Renal cortical epithelial cell (primary cell): ENCODE data around the gene XIAP. TPM values are rescaled to one million over a fixed set of nuclear protein-coding genes. Genes with fewer than 3 reads are reported as not detected.
"Not testable (repeated sequence)": the region's sequence is repeated elsewhere in the genome, so short reads cannot be mapped to it uniquely, and the experiment has no call there.

Experiments used
- DNase-seq: peaks from one replicate; pipeline ENCODE4 v3.0.0-alpha.2; 2011; ENCODE audit warnings: low read depth
- total RNA-seq: library from RNA; depleted of rRNA; stranded (reverse); fragments of >200 nt; gene quantifications from 2 replicates; pipeline ENCODE4 v1.2.3, GENCODE V29; 2014

The XIAP gene
- total RNA-seq, 1 donor from 2014 or later = 47.8 TPM

DNA sequence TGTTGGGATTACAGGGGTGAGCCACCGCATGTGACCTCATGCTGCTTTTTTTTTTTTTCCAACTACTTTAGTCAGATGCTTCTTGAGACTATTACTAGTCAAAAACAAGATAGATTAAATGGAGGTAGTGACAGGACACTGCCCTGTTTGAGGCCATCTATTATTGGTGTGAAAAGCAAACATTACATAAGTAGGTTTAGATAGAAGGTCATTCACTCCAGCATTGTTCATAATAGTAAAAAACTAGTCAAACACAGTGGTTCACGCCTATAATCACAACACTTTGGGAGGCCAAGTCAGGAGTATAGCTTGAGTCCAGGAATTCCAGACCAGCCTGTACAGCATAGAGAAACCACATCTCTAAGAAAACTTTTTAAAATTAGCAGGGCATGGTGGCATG lies 16.3 kb downstream of the XIAP start:
- DNase-seq = no peak

DNA sequence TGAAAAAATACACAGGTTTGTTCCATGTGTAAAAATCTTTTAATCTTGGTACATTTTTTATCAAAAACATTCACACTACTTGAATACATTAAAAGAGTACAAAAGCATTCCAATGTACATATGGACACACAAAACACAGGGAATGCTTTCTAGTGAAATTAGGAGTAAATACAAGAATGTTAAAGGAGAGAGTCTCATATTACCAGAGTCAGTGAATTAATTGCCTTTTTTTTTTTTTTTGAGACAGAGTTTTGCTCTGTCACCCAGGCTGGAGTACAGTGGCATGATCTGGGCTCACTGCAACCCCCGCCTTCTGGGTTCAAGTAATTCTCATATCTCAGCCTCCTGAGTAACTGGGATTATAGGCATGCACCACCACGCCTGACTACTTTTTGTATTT lies 17.0 kb downstream of the XIAP start:
- no peak for DNase-seq

DNA sequence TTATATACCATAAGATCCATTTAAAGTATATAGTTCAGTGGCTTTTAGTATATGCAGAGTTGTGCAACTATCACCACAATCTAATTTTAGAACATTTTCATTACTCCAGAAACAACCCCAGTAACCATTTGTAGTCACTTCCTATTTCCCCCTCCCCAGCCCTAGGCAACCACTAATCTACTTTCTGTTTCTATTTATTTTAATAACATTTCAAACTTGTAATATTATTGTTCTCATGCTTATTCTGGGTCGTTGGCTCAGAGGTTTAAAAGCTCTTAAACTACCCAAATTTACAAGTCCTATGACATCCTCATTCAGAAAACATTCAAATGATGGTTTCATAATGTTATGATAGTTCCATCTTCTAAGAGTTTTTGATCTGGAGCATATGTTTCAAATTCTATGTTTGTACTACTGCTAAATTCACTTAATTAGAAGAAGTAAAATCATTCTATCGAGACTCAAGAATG lies 18.4 kb downstream of the XIAP start:
- no peak for DNase-seq

DNA sequence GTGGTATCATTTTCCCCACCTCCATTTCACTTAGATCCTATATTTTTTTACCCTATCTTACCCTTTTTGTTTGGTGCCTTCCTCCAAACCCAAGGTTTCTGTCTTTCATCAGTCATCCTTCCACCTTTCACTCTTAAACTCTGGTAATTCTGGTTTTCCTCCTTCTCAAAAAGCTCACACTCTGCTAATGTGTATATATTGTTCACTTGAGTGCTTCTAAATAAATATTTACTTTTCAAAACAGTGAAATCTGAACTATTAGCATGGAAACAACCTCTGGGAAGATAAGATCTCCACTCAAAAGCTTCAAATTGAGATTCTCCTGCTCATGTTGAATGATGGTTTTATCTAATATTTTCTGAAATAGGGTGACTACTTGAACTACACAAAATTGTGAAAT lies 21.5 kb downstream of the XIAP start:
- DNase-seq = no peak

DNA sequence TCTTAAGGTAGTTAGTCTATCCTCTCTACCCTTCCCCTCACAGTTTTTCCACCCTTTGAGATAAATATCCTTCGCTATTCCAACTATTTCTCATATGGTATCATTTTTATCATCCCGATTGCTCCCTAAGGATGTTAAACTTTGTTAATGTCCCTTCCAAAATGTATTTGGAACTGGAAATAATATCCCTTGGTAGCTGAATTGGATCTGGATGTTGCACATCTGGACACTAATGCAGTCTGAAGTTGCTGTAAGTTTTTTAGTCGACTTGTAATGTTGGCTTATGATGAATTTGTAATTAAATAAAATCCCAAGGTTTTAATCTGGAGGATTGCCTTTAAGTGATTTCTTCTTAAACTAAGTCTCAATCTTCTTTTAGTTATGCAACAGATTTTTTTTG lies 22.5 kb downstream of the XIAP start:
- no peak for DNase-seq

DNA sequence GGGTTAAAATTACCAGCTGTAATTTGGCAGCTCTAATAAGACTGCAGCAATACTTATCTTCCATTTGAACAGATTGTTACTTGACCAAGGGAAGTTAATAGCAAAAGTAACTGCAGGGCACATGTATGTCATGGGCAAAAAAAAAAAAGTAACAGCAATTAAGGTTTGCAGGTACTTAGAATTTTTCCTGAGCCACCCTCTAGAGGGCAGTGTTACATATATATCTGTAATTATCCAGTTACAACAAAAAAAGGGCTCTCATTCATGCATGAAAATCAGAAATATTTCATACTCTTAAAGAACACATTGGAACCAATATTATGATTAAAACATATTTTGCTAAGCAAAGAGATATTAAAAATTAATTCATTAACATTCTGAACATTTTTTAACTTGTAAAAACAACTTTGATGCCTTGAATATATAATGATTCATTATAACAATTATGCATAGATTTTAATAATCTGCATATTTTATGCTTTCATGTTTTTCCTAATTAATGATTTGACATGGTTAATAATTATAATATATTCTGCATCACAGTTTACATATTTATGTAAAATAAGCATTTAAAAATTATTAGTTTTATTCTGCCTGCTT lies 25.1 kb downstream of the XIAP start:
- DNase-seq = peak; percentile 68

DNA sequence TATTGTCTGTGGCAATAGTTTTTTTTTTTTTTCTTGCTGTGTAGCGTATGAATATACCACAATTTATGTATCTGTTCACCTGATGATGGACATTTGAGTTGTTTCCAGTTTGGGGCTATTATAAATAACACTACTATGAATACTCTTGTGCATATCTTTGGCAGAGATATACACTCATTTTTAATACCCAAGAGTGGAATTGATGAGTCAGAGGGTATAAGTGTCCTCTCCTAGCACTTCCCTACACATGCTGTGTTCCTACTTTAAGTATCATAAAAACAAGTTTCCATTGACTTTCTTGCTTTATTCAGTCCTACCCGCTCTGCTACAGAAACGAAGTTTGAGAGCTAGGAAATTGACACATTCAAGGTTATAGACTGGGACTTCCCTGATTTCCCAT lies 39.8 kb downstream of the XIAP start:
- peak; percentile 25 for DNase-seq

DNA sequence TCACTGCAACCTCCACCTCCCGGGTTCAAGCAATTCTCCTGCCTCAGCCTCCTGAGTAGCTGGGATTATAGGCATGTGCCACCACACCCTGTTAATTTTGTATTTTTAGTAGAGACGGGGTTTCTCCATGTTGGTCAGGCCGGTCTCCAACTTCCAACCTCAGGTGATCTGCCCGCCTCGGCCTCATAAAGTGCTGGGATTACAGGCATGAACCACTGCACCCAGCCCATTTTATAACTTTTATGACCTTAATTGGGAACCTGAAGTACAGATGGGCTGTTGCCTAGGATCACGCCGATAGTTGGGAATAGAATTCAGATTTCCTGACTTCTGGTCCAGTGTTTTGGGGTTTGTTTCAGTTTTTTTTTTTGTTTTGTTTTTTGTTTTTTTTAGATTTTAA lies 43.4 kb downstream of the XIAP start:
- not testable (repeated sequence) for DNase-seq

DNA sequence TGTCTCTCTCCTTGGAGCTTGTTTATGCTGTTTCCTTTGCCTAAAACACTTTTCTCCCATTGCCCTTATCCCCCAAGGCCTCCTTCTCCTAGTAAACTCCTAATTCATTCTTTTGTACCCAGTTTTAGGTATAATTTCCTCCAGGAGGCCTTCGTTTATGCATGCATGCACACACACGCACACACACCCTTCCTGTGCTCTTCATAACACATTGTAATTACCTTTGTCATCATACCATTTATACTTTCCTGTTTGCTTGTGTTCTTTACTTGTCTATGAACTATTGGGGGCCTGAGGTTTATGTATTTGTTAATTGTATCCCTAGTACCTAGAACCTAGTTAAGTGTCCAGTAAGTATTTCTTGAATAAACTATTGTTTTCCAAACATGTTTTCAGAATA lies 45.5 kb downstream of the XIAP start:
- DNase-seq = peak; percentile 42

DNA sequence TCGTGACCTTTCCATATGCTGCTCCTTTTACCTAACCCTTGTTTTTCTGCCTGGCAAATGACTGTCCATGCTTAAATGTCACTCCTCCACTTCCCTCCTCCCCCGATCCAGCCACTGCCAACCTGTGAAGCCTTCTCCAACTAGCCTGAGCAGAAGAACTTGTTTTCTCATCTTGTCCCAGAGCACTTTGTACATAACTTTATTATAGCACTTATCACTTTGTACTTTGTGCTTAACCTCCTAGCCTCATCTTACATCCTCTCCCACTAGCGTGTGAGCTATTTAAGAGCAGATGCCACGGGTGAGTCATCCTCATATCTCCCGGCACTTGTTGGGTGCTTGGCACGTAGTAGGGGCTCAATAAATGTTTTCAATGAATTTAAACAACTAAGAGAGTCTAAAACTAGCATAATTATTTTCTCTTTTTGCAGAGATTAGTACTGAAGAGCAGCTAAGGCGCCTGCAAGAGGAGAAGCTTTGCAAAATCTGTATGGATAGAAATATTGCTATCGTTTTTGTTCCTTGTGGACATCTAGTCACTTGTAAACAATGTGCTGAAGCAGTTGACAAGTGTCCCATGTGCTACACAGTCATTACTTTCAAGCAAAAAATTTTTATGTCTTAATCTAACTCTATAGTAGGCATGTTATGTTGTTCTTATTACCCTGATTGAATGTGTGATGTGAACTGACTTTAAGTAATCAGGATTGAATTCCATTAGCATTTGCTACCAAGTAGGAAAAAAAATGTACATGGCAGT lies 46.9 kb downstream of the XIAP start:
- DNase-seq = no peak

DNA sequence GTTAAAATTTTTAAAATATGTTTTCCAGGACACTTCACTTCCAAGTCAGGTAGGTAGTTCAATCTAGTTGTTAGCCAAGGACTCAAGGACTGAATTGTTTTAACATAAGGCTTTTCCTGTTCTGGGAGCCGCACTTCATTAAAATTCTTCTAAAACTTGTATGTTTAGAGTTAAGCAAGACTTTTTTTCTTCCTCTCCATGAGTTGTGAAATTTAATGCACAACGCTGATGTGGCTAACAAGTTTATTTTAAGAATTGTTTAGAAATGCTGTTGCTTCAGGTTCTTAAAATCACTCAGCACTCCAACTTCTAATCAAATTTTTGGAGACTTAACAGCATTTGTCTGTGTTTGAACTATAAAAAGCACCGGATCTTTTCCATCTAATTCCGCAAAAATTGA lies 49.7 kb downstream of the XIAP start:
- no peak for DNase-seq

DNA sequence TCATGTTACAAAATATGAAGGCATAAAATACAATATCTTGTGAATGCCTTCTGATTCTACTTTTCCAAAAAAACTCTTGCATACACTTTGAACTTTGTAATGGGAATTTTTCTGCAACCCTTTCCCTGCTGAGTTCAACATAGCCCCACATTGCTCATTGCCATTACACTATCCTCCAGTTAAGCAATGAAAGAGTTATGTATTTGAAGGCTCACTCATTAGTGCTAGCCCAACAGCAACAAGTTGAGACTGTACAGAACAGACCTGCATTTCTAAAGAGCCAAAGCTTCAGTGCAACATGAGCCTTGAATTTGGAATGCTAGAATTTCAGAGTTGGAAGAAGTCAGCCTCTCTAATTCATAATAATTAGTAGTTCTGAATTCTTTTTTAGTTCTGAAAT lies 57.2 kb downstream of the XIAP start:
- peak; percentile 16 for DNase-seq

DNA sequence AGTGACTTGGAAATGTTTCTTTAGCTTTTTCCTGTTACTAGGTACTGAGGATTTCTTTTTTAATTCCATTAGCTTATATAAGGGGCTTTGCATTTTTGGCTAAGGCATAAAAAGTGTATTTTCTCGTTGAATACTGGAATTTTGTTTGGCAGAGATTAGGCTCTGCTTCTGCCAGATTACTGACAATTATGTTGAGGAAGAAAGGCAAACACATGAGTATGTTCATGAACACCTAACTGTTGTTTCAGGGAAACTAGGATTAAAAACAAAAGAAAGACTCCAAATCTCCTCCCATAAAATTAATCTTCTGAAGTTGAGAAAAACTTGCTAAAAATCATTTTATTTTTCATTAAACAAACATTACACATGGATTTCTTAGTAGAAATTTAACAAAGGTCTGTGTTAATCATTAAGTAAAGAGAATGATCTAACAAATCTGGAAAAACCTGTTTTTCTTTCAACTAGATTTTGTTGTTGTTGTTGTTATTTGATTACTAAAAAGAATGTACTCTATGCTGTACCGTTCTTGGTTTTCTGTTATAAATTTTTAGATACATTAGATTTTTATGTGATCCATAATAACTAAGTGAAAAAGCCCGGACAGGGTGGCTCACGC lies 58.4 kb downstream of the XIAP start:
- DNase-seq = peak; percentile 24

DNA sequence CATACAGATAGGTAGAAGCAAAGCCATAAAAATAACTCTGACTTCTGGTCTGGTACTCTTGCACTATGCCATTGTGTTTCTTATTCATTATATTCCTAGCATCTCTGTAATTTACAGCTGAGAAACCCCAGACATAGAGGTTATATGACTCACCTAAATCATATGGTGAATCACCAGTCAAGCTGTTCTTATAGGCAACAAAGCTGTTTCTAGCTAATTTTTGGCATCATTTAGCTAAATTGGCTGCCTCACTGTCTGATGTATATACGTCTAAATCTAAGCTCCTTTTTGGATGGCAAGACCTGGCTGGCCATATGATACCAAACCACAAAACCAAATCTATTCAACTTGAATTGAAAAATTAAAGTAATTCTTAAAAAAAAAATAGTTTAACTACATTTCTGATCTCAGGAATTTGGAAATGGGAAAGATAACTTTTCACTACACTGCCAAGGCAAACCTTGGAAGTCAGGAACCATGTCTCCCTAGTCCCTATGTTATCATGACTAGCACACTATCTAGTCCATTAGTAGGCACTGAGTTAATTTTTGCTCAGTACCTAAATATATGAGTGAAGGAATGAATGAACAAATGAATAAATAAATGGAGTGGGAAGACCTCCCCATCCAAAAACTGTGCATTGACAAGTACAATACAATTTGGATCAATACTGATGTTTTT lies 60.4 kb downstream of the XIAP start:
- DNase-seq = peak; percentile 87

DNA sequence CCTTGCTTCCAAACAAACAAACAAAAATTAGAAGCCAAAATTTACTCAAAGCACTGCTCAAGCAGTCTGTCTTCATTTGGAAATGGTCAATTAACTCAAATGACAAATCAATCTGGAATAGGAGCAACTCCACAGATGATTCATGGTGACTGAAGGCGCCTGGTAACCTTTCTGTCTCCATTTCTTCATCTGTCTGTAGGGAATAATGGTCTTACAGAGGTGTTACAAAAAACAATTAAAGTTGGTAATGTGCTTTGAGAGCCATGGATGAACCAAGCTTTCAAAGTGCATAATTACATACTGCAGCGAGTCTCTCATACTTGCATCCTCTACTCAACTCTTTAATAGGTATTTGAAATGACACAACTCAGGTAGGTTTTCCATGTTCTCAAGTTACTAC lies 63.4 kb downstream of the XIAP start:
- peak; percentile 57 for DNase-seq

DNA sequence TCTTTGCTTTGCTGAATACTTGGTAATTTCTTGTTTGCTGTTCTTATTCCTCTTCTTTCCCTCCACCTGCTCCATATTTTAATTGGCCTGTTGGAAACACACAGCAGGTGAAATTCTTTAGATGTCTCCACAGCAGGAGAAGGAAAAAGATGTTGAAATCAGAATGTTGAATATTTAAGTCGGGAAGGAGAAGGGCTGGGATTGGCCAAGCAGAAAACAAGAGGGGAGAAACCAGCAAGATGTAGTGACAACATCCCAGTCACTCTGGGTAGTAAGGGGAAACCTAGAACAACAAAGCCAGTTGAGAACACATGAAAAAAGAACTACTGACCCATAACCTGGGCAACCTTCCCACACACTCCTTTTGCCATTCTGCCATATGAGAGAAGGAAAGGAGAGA lies 64.3 kb downstream of the XIAP start:
- DNase-seq = peak; percentile 81

DNA sequence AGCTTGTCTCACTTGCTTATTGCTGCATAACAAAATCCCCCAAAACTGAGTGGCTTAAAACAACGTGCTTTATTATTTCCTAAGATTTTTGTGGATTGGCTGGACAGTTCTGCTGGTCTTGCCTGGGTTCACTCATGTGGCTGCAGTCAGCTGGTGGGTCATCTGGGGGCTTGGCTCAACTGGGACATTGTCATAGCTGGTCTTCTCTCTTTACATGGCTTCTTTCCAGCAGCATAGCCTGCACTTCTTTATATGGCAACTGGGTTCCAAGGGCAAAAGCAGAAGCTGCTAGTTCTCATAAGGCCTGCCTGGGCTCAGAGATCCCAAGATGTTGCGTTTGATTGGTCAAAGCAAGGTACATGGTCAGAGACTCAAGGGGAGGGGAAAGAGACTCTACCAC lies 68.0 kb downstream of the XIAP start:
- DNase-seq = no peak

DNA sequence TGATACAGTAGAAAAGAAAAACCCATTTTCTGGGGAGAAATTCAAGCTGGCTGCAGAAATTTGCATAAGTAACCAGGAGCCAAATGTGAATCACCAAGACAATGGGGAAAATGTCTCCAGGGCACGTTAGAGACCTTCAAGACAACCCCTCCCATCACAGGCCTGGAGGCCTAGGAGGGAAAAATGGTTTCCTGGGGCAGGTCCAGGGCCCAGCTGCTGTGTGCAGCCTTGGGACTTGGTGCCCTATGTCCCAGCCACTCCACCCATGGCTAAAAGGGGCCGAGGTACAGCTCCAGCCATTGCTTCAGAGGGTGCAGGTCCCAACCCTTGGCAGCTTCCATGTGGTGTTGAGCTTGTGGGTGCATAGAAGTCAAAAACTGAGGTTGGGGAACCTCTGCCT lies 72.2 kb downstream of the XIAP start:
- not testable (repeated sequence) for DNase-seq

DNA sequence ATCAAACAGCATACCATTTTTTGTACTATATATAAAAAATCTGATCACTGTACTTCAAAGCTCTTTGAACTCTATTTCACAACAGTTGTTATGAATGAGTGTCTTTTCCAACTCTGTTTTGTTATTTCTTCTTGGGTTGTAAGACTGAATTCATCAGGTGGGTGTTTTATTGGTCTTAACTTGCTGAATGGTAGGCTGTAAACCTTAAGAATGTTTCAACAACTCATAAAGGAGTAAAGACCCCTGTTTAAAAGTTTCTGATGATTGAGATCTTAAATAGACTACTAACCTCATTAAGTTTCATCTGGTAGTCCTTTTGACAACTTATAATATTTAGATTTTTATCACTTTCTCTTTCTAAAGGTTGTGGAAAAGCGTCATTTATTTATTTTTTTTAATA lies 83.2 kb downstream of the XIAP start:
- no peak for DNase-seq

DNA sequence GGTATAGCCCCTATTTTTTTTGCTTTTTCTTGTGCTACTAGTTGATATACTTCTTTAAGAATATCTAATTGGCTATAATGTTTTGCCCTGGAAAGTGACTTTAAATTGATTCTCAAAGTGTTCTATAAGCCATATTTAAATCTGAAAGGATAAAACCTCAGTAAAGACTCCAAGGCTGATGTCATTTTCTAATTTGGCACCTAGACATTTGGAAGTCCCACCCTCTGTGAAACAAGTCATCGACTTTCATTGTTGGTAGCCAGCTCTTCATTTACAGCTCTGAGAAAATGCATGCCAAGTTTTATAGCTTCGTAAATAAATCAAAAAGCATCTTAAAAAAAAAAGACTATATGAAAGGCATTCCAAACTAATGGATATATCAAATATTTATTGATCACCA lies 83.6 kb downstream of the XIAP start:
- DNase-seq = no peak

DNA sequence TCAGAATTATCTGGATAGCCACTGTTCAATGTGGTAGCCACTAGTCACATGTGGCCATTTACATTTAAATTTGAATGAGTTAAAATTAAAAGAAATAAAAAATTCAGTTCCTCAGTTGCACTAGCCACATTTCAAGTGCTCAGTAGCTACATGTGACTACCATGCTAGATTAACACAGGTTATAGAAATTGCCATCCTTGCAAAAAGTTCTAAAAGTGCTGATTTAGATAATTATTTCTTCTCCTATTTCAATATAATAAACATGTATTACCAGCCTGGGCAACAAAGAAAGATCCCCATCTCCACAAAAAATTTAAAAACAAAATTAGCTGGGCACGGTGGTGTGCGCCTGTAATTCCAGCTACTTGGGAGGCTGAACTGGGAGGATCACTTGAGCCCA lies 90.0 kb downstream of the XIAP start:
- DNase-seq = no peak

DNA sequence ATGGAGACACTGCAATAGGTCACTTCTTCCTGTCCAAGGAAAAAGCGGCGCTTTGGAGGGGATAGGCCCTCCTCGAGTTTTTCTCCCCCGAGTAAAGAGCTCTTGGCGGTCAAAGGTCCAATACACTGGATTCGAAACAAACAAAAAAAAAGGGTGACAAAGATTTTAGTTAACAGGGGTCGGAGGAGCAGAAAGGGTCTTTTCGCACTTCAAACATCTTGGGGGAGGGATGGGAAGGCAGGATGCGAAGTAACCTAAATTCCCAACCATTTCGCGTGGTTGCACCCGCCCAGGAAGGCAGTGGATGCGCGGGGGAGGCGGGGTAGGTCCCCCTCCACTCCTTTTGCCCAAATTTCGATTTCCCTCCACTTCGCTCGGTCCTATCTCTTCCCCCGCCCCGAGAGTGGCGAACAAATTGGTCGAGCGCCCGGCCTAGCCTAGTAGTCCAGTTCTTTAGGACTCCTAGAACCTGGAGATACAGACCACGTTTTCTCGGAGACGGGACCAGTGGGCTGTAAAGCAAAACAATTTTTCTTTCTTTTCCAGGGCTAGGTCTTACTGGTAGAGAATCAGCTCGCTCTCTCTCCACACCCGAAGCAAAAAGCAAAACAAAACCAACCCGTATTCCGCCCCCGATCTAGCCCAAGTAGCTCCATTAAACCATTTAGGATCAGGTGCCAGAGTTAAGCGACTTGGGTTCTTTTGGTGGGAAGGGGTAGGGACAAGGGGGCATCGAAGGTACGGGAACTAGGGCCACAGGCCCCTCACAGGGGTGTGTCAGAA lies 99.6 kb downstream of the XIAP start:
- DNase-seq = no peak
